Neuronal stem cell (in vitro differentiated cells): ENCODE results near the gene ARHGEF16.
A peak's percentile ranks its signal among the peaks of the same experiment; 100 is the strongest.

ENCODE experiments used
- DNase-seq: peaks from one replicate; pipeline ENCODE4 v3.0.0-alpha.2; 2013; ENCODE audit warnings: low spot score
- H2AFZ ChIP-seq: one replicate; pipeline ENCODE4 v1.6.1; 2013; ENCODE audit warnings: mild to moderate bottlenecking, low read length, inconsistent platforms
- H2AK5ac ChIP-seq: 2 replicates; pipeline ENCODE4 v1.6.1; 2013; ENCODE audit warnings: low read depth, mild to moderate bottlenecking, inconsistent platforms, low read length, moderate library complexity, mixed read lengths
- H2BK120ac ChIP-seq: 2 replicates; pipeline ENCODE4 v1.6.1; 2013; ENCODE audit warnings: low read depth, mild to moderate bottlenecking, inconsistent platforms, low read length, moderate library complexity, mixed read lengths
- H2BK12ac ChIP-seq: one replicate; pipeline ENCODE4 v1.6.1; 2013; ENCODE audit warnings: low read length, inconsistent platforms
- H2BK15ac ChIP-seq: 2 replicates; pipeline ENCODE4 v1.6.1; 2013; ENCODE audit warnings: mild to moderate bottlenecking, low read length, inconsistent platforms, mixed read lengths
- H2BK5ac ChIP-seq: one replicate; pipeline ENCODE4 v1.6.1; 2013; ENCODE audit warnings: inconsistent platforms, mild to moderate bottlenecking, low read length, moderate library complexity
- H3K14ac ChIP-seq: one replicate; pipeline ENCODE4 v1.6.1; 2013; ENCODE audit warnings: low read length, inconsistent platforms
- H3K18ac ChIP-seq: 2 replicates; pipeline ENCODE4 v1.6.1; 2013; ENCODE audit warnings: low read length, inconsistent platforms
- H3K23ac ChIP-seq: 2 replicates; pipeline ENCODE4 v1.6.1; 2013; ENCODE audit warnings: low read depth, mild to moderate bottlenecking, mixed read lengths, low read length, inconsistent platforms; ENCODE audit not compliant: poor library complexity
- H3K27ac ChIP-seq: replicated peaks from 3 replicates; pipeline ENCODE4 v1.5.1; 2013; ENCODE audit warnings: low read length, inconsistent platforms
- H3K27me3 ChIP-seq, 3 experiments: 2 replicates each; pipeline ENCODE4 v1.6.1; 2013; ENCODE audit warnings: low read length in 3 of 3, mild to moderate bottlenecking in 2 of 3, inconsistent platforms in 1 of 3, low read depth in 1 of 3, mixed read lengths in 1 of 3, moderate library complexity in 1 of 3; ENCODE audit not compliant: control insufficient read depth in 3 of 3, insufficient read depth in 3 of 3
- H3K36me3 ChIP-seq, 2 donors: replicated peaks in 1 of 2; 2 replicates each; pipeline ENCODE4 v1.6.1; 2013; ENCODE audit warnings: low read length in 2 of 2; ENCODE audit not compliant: control insufficient read depth in 2 of 2, insufficient read depth in 2 of 2
- H3K4ac ChIP-seq: 2 replicates; pipeline ENCODE4 v1.6.1; 2013; ENCODE audit warnings: inconsistent platforms, mild to moderate bottlenecking, low read length, moderate library complexity
- H3K4me1 ChIP-seq, 2 donors: 1 replicate in 1 of 2; 2 replicates in 1 of 2; pipeline ENCODE4 v1.6.1; 2013; ENCODE audit warnings: low read length in 2 of 2, low read depth in 1 of 2; ENCODE audit not compliant: control insufficient read depth in 2 of 2, insufficient read depth in 1 of 2
- H3K4me2 ChIP-seq: one replicate; pipeline ENCODE4 v1.6.1; 2013; ENCODE audit warnings: mild to moderate bottlenecking, low read length, inconsistent platforms; ENCODE audit not compliant: insufficient read depth, poor library complexity, severe bottlenecking
- H3K4me3 ChIP-seq, 2 donors: 2 replicates each; pipeline ENCODE4 v1.5.1; 2013; ENCODE audit warnings: low read length in 2 of 2, mild to moderate bottlenecking in 2 of 2, inconsistent platforms in 1 of 2, moderate library complexity in 1 of 2
- H3K79me1 ChIP-seq: one replicate; pipeline ENCODE4 v1.6.1; 2013; ENCODE audit warnings: low read depth, mild to moderate bottlenecking, inconsistent platforms, low read length, moderate library complexity
- H3K9ac ChIP-seq: one replicate; pipeline ENCODE4 v1.6.1; 2013; ENCODE audit warnings: mild to moderate bottlenecking, low read depth, low read length, inconsistent platforms; ENCODE audit not compliant: poor library complexity
- H3K9me3 ChIP-seq, 2 donors: replicated peaks in 1 of 2; 2 replicates each; pipeline versions ENCODE3 to v1.6.1; 2013; ENCODE audit warnings: low read length in 2 of 2, mild to moderate bottlenecking in 2 of 2, inconsistent platforms in 1 of 2, low read depth in 1 of 2, mixed read lengths in 1 of 2, moderate library complexity in 1 of 2; ENCODE audit not compliant: control insufficient read depth in 2 of 2, insufficient read depth in 1 of 2
- H4K8ac ChIP-seq: one replicate; pipeline ENCODE4 v1.6.1; 2013; ENCODE audit warnings: low read depth, mild to moderate bottlenecking, inconsistent platforms, low read length, moderate library complexity
- H4K91ac ChIP-seq: one replicate; pipeline ENCODE4 v1.6.1; 2013; ENCODE audit warnings: low read length, low read depth, mild to moderate bottlenecking, inconsistent platforms; ENCODE audit not compliant: poor library complexity
- WGBS, 2 donors: extraction: QIAGEN DNeasy Blood & Tissue Kit; methylation state at CpG; one replicate each; pipeline ENCODE4 v1.1.7; 2013; ENCODE audit warnings: missing lambda C conversion rate in 2 of 2, mixed read lengths in 1 of 2; ENCODE audit not compliant: insufficient read length in 2 of 2, insufficient replicate concordance in 1 of 2; ENCODE audit errors: extremely low coverage in 2 of 2; 5-methylcytosine and 5-hydroxymethylcytosine counted together

ARHGEF16 gene

GRCh38 chr1:3530086-3530925 lies 75.8 kb downstream of the ARHGEF16 start:
- Histone ChIP-seq H4K91ac (no peak overlapping the region), H2AK5ac (peak overlapping the region; percentile 49), H3K4me2 (peak overlapping the region; percentile 86), H3K27ac (no peak overlapping the region), H3K36me3 (no peaks in the 10 kb centered on the region), H3K4ac (no peak overlapping the region), H2BK5ac (no peak overlapping the region), H2BK12ac (no peak overlapping the region), H3K9me3 (peaks cover 0 to 1% of the 10 kb centered on the region in 2 donors), H4K8ac (no peak overlapping the region), H3K4me3 (peak overlapping the region; percentile 50 to 76), H3K18ac (peak overlapping the region; percentile 52), H3K27me3 (peaks cover 0 to 22% (median 9%) of the 10 kb centered on the region in 3 experiments), H3K4me1 (peaks cover 18 to 20% of the 10 kb centered on the region in 2 donors), H3K9ac (no peak overlapping the region), H2AFZ (peak overlapping the region; percentile 86), H3K14ac (peak overlapping the region; percentile 94), H2BK15ac (no peak overlapping the region), H2BK120ac (no peak overlapping the region), H3K79me1 (peaks cover 4% of the 10 kb centered on the region), H3K23ac (peak overlapping the region; percentile 94)
- WGBS, 2 donors, result no CpG with 5 or more reads among the region's 32 CpGs
- DNase-seq, result no peak
